OCI-LY1 (cell line): ENCODE measurements around the gene IRS1.

Experiments
- EZH2 ChIP-seq: fragments of 200-600 bp; sonication (generic), shearing (Covaris generic); IDR thresholded peaks from 2 replicates; pipeline ENCODE4 v1.8.0; 2017; ENCODE audit warnings: borderline replicate concordance, mixed run types, mild to moderate bottlenecking, antibody characterized with exemption, low read length, moderate library complexity, mixed read lengths
- TF ChIP-seq, protein P1 (sequence below): fragments of 200-600 bp; sonication (generic), shearing (Covaris generic); IDR thresholded peaks from 2 replicates; pipeline ENCODE4 v1.5.1; 2017; ENCODE audit warnings: mild to moderate bottlenecking, antibody characterized with exemption, low read length, moderate library complexity, mixed read lengths

DNA sequence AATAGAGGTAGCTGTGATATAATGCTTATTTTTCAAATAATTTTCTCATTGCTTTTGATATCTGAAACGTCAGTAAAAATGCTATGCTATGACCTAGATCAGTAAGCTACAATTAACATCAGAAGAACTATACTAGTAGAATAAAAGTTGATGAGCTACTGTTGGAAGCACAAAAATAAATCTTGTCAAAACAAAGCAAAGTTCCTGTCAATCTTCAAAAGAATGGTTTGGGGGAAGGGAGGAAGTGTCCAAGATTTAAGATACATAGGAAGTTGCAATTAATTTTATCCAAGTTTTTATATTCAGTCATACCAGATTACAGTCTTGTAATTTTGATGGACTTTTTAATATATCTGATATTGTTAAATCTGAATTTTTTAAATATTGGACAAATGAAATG lies 19.2 kb downstream of the IRS1 start:
- no peak for TF ChIP-seq EZH2
- TF ChIP-seq, protein P1, sequence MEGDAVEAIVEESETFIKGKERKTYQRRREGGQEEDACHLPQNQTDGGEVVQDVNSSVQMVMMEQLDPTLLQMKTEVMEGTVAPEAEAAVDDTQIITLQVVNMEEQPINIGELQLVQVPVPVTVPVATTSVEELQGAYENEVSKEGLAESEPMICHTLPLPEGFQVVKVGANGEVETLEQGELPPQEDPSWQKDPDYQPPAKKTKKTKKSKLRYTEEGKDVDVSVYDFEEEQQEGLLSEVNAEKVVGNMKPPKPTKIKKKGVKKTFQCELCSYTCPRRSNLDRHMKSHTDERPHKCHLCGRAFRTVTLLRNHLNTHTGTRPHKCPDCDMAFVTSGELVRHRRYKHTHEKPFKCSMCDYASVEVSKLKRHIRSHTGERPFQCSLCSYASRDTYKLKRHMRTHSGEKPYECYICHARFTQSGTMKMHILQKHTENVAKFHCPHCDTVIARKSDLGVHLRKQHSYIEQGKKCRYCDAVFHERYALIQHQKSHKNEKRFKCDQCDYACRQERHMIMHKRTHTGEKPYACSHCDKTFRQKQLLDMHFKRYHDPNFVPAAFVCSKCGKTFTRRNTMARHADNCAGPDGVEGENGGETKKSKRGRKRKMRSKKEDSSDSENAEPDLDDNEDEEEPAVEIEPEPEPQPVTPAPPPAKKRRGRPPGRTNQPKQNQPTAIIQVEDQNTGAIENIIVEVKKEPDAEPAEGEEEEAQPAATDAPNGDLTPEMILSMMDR: no peak
